ENCODE results near the gene SIM1. TPM values are rescaled to one million over a fixed set of nuclear protein-coding genes. Genes with fewer than 3 reads are reported as not detected.

Gene SIM1
- total and polyA plus RNA-seq, 2 of the 8 experiments (the other 6 are each of a cell fraction or from before 2014, with no cell fraction given) = 0.02 to 0.39 TPM

DNA sequence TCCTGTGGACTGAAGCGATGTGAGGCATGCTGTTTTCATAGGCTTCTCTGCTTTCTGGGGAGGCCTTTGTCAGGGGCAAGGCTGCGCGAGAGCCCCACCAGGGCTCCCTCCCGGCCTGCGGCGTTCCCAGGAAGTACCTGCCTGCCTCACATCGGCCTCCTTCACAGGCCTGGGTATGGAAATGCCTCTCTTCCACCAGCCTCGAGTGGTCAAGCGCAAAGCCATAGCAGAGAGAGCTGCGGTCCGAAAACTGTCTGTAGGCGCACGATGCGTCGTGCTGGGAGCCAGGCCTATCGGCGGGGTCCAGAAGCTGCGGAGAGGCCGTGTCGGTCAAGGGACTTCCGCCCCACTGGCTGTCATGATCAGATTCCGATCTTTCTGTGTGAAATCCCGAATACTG lies 71.2 kb downstream of the SIM1 start:
- H4K20me1 ChIP-seq (replicated peaks in 1 of 2; ENCODE audit: control insufficient read depth in 1 of 2, insufficient read depth in 2 of 2, low read length in 2 of 2) = no peaks in the 10 kb centered on the region
- H2AK5ac ChIP-seq (ENCODE audit: low read depth, low read length) = no peak overlapping the region
- H3K36me3 ChIP-seq (ENCODE audit: control insufficient read depth in 2 of 4, insufficient read depth in 4 of 4, low read length in 3 of 4) = no peaks in the 10 kb centered on the region
- no peak overlapping the region for H4K8ac ChIP-seq (ENCODE audit: extremely low read depth, insufficient read depth, low read length)
- H2BK5ac ChIP-seq (ENCODE audit: low read depth, low read length) = no peak overlapping the region
- H3K9ac ChIP-seq (replicated peaks in 1 of 4; ENCODE audit: extremely low read depth in 1 of 4, low read depth in 3 of 4, low read length in 3 of 4) = no peak overlapping the region
- H2AFZ ChIP-seq (ENCODE audit: low read length) = no peak overlapping the region
- H3K56ac ChIP-seq (replicated peaks; ENCODE audit: insufficient read length, low read depth, low read length) = no peak overlapping the region
- no peaks in the 10 kb centered on the region for H3K27me3 ChIP-seq (replicated peaks in 1 of 4; ENCODE audit: control insufficient read depth in 3 of 4, extremely low read depth in 1 of 4, insufficient read depth in 3 of 4, low read length in 3 of 4)
- H3K27ac ChIP-seq (ENCODE audit: low read depth, low read length) = no peak overlapping the region
- H3K9me3 ChIP-seq (ENCODE audit: insufficient read depth in 2 of 2, low read depth in 1 of 2, low read length in 1 of 2) = no peaks in the 10 kb centered on the region
- H3K79me1 ChIP-seq (ENCODE audit: low read depth, low read length) = no peaks in the 10 kb centered on the region
- no peaks in the 10 kb centered on the region for H3K23me2 ChIP-seq (ENCODE audit: low read depth, low read length)
- no peak for FAIRE-seq
- no peak overlapping the region for H3K4ac ChIP-seq (replicated peaks; ENCODE audit: insufficient read length, low read depth, low read length)
- CTCF ChIA-PET (ENCODE audit: partially characterized antibody) = interaction anchor here (1.1 kb wide), 1 partner anchor 67 kb away, joined by 3 read pairs; no protein-coding TSS in a partner anchor
- H3K18ac ChIP-seq (ENCODE audit: extremely low read depth, low read length) = no peak overlapping the region
- H3K23ac ChIP-seq (ENCODE audit: insufficient read length) = no peak overlapping the region
- no peak overlapping the region for H3K14ac ChIP-seq (ENCODE audit: insufficient read length)
- H3K4me2 ChIP-seq (ENCODE audit: insufficient read depth in 1 of 2, low read depth in 2 of 2, low read length in 2 of 2) = no peak overlapping the region
- POLR2A ChIA-PET (ENCODE audit: partially characterized antibody) = no interaction called here
- WGBS, 2 experiments (ENCODE audit: extremely low coverage in 1 of 2, insufficient coverage in 1 of 2, insufficient read length in 1 of 2, insufficient replicate concordance in 2 of 2, low coverage in 1 of 2, low lambda C conversion rate in 2 of 2, missing lambda C conversion rate in 1 of 2) = 96% methylated on average over 23 of the region's 23 CpGs; no CpG with 5 or more reads in 1 of the 2 experiments
- H3K79me2 ChIP-seq (ENCODE audit: control insufficient read depth in 1 of 2, insufficient read depth in 2 of 2, low read length in 2 of 2) = no peaks in the 10 kb centered on the region
- no peak overlapping the region for H2BK120ac ChIP-seq (replicated peaks; ENCODE audit: low read depth, low read length)
- no peak overlapping the region for H2BK20ac ChIP-seq (ENCODE audit: low read length)
- DNase-seq (ENCODE audit: low read depth in 1 of 2, low spot score in 2 of 2) = no peak
- H4K5ac ChIP-seq (ENCODE audit: insufficient read length, low read depth, low read length) = no peak overlapping the region
- no peak overlapping the region for H4K91ac ChIP-seq (replicated peaks; ENCODE audit: insufficient read length, low read length)
- no peak overlapping the region for H3K4me3 ChIP-seq (ENCODE audit: extremely low read depth in 1 of 4, insufficient read depth in 2 of 4, low read depth in 3 of 4, low read length in 4 of 4)
- H3K4me1 ChIP-seq (replicated peaks in 1 of 4; ENCODE audit: control insufficient read depth in 3 of 4, insufficient read depth in 4 of 4, low read length in 3 of 4) = no peaks in the 10 kb centered on the region
- no peak overlapping the region for H2BK15ac ChIP-seq (ENCODE audit: low read length)
- no peak overlapping the region for H2BK12ac ChIP-seq (ENCODE audit: low read depth, low read length)
- TF ChIP-seq, protein P1, sequence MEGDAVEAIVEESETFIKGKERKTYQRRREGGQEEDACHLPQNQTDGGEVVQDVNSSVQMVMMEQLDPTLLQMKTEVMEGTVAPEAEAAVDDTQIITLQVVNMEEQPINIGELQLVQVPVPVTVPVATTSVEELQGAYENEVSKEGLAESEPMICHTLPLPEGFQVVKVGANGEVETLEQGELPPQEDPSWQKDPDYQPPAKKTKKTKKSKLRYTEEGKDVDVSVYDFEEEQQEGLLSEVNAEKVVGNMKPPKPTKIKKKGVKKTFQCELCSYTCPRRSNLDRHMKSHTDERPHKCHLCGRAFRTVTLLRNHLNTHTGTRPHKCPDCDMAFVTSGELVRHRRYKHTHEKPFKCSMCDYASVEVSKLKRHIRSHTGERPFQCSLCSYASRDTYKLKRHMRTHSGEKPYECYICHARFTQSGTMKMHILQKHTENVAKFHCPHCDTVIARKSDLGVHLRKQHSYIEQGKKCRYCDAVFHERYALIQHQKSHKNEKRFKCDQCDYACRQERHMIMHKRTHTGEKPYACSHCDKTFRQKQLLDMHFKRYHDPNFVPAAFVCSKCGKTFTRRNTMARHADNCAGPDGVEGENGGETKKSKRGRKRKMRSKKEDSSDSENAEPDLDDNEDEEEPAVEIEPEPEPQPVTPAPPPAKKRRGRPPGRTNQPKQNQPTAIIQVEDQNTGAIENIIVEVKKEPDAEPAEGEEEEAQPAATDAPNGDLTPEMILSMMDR (IDR thresholded peaks at IDR 0.05; ENCODE audit: control extremely low read depth in 1 of 3, insufficient read depth in 1 of 3, low read depth in 1 of 3, low read length in 3 of 3) = no peak
- TF ChIP-seq SRF (IDR thresholded peaks at IDR 0.05; ENCODE audit: low read depth, low read length) = no peak
- no peak for TF ChIP-seq POU5F1 (IDR thresholded peaks at IDR 0.05; ENCODE audit: low read depth, low read length)
- TF ChIP-seq RBBP5 (IDR thresholded peaks at IDR 0.05; ENCODE audit: borderline replicate concordance, low read depth, low read length) = no peak
- TF ChIP-seq TEAD4 (IDR thresholded peaks at IDR 0.05; ENCODE audit: low read depth, low read length) = no peak
- TF ChIP-seq TAF7 (optimal IDR thresholded peaks at IDR 0.05; ENCODE audit: borderline replicate concordance, low read depth, low read length) = no peak
- no peak for TF ChIP-seq HDAC6 (IDR thresholded peaks at IDR 0.05; ENCODE audit: low read depth, low read length)
- TF ChIP-seq KDM1A (IDR thresholded peaks at IDR 0.05; ENCODE audit: borderline replicate concordance, low read length) = no peak
- TF ChIP-seq CREB1 (IDR thresholded peaks at IDR 0.05) = no peak
- no peak for TF ChIP-seq CTBP2 (IDR thresholded peaks at IDR 0.05; ENCODE audit: borderline replicate concordance, insufficient read depth, insufficient read length, low read length)
- TF ChIP-seq TAF1 (IDR thresholded peaks at IDR 0.05; ENCODE audit: low read depth, low read length) = no peak
- no peak for TF ChIP-seq CBX5 (IDR thresholded peaks at IDR 0.05; ENCODE audit: low read depth, low read length)
- no peak for TF ChIP-seq POLR2A (IDR thresholded peaks at IDR 0.05; ENCODE audit: control extremely low read depth in 1 of 2, low read depth in 2 of 2, low read length in 2 of 2)
